IPS-15b (cell line): ENCODE results near the gene PLA2G4E.

Source experiments
- H3K27me3 ChIP-seq: one replicate; pipeline ENCODE4 v1.6.1; 2013; ENCODE audit warnings: low read length; ENCODE audit not compliant: control insufficient read depth, insufficient read depth
- H3K36me3 ChIP-seq: one replicate; pipeline ENCODE4 v1.6.1; 2013; ENCODE audit warnings: low read length; ENCODE audit not compliant: control insufficient read depth, insufficient read depth
- H3K4me1 ChIP-seq: one replicate; pipeline ENCODE4 v1.6.1; 2013; ENCODE audit warnings: mild to moderate bottlenecking, low read length; ENCODE audit not compliant: control insufficient read depth, insufficient read depth
- H3K4me3 ChIP-seq: one replicate; pipeline ENCODE4 v1.5.1; 2013; ENCODE audit warnings: low read depth, low read length
- H3K9ac ChIP-seq: one replicate; pipeline ENCODE4 v1.6.1; 2013; ENCODE audit warnings: low read depth, mild to moderate bottlenecking, low read length
- H3K9me3 ChIP-seq: one replicate; pipeline ENCODE4 v1.6.1; 2013; ENCODE audit warnings: mild to moderate bottlenecking, low read length; ENCODE audit not compliant: control insufficient read depth, insufficient read depth

PLA2G4E gene

GRCh38 chr15:41977757-41978383, 43.0 kb downstream of the PLA2G4E start:
- no peaks in the 10 kb centered on the region for H3K27me3 ChIP-seq
- no peaks in the 10 kb centered on the region for H3K9me3 ChIP-seq
- H3K4me3 ChIP-seq = no peak overlapping the region
- H3K4me1 ChIP-seq = no peaks in the 10 kb centered on the region
- no peaks in the 10 kb centered on the region for H3K36me3 ChIP-seq
- no peak overlapping the region for H3K9ac ChIP-seq

DNA sequence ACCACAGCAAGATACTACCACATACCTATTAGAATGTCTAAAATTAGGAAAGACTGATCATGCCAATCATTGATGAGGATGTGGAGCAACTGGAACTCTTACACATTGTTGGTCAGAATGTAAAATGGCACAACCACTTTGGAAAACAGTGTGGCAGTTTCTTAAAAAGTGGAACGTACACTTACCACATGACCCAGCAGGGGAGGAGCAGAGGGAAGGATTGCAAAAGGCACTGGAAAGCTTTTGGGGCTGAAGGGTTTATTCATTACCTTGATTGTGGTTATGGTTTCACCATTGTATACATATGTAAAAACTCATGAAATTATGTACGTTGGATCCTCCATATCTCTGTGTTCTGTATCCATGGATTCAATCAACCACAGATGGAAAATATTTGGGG, 45.2 kb downstream of the PLA2G4E start:
- H3K36me3 ChIP-seq = no peaks in the 10 kb centered on the region
- H3K4me1 ChIP-seq = peaks cover 7% of the 10 kb centered on the region
- no peaks in the 10 kb centered on the region for H3K9me3 ChIP-seq
- H3K27me3 ChIP-seq = no peaks in the 10 kb centered on the region
- no peak overlapping the region for H3K4me3 ChIP-seq
- no peak overlapping the region for H3K9ac ChIP-seq

GRCh38 chr15:41974041-41974440, 46.8 kb downstream of the PLA2G4E start:
- Histone ChIP-seq H3K9me3 (no peaks in the 10 kb centered on the region), H3K4me1 (peaks cover 11% of the 10 kb centered on the region), H3K36me3 (no peaks in the 10 kb centered on the region), H3K9ac (no peak overlapping the region), H3K4me3 (no peak overlapping the region), H3K27me3 (no peaks in the 10 kb centered on the region)

GRCh38 chr15:41972253-41973242, 48.3 kb downstream of the PLA2G4E start, which contains the start of gene EHD4:
Gene EHD4, minus strand, starts transcription at chr15:41972557. Its CDS starts 63 bp downstream, at chr15:41972494.
- Histone ChIP-seq H3K36me3 (no peaks in the 10 kb centered on the region), H3K9ac (peak within 1 kb of the TSS; percentile 79), H3K4me1 (peaks cover 11% of the 10 kb centered on the region), H3K4me3 (peak within 1 kb of the TSS; percentile 98), H3K9me3 (no peaks in the 10 kb centered on the region), H3K27me3 (no peaks in the 10 kb centered on the region)

DNA sequence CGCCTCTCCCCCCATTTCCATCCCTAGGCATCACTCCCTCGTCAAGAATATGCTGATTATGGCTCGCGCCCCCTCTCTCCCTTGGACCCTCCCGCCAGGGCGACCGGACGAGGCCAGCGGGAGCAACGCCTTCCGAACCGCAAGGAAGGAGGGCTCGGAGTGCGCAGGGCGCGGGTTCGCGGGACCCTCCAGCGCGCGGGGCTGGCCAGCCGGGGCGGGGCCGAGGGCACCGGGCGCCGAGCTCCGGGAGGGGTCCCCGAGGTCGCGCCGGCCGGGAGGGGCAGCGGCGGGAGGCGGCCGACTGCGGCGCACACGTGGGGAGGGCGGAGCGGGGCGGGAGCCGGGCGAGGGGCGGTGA, 49.0 kb downstream of the PLA2G4E start:
- Histone ChIP-seq H3K27me3 (no peaks in the 10 kb centered on the region), H3K4me1 (peaks cover 11% of the 10 kb centered on the region), H3K4me3 (peak overlapping the region; percentile 98), H3K9ac (peak overlapping the region; percentile 79), H3K9me3 (no peaks in the 10 kb centered on the region), H3K36me3 (no peaks in the 10 kb centered on the region)

GRCh38 chr15:41971089-41971894, 49.5 kb downstream of the PLA2G4E start:
- H3K9me3 ChIP-seq = no peaks in the 10 kb centered on the region
- H3K4me3 ChIP-seq = peak overlapping the region; percentile 98
- peaks cover 11% of the 10 kb centered on the region for H3K4me1 ChIP-seq
- H3K27me3 ChIP-seq = no peaks in the 10 kb centered on the region
- H3K9ac ChIP-seq = peak overlapping the region; percentile 67
- H3K36me3 ChIP-seq = no peaks in the 10 kb centered on the region

DNA sequence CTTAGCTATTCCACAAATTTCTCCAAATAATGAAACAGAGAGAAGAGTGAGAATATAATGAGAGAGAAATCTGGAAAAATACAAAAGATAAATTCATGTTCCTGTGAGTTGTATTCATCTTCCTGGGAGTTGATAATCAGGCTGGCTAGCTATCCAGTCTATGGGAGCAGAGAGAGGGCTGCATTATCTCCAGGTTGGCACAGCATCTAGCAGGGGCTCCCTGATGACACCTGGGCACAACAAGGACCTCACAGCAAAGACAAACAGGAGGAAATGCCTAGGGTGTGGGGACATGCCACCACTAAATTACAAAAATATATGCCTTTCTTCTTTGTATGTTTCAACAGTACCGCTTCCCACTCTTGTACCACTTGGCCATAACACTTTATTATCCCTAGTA, 50.4 kb downstream of the PLA2G4E start:
- Histone ChIP-seq H3K36me3 (no peaks in the 10 kb centered on the region), H3K9me3 (no peaks in the 10 kb centered on the region), H3K4me3 (no peak overlapping the region), H3K9ac (no peak overlapping the region), H3K27me3 (no peaks in the 10 kb centered on the region), H3K4me1 (peaks cover 11% of the 10 kb centered on the region)

GRCh38 chr15:41969851-41970431, 50.9 kb downstream of the PLA2G4E start:
- no peaks in the 10 kb centered on the region for H3K36me3 ChIP-seq
- no peak overlapping the region for H3K4me3 ChIP-seq
- no peaks in the 10 kb centered on the region for H3K27me3 ChIP-seq
- no peaks in the 10 kb centered on the region for H3K9me3 ChIP-seq
- H3K4me1 ChIP-seq = peaks cover 11% of the 10 kb centered on the region
- H3K9ac ChIP-seq = no peak overlapping the region

DNA sequence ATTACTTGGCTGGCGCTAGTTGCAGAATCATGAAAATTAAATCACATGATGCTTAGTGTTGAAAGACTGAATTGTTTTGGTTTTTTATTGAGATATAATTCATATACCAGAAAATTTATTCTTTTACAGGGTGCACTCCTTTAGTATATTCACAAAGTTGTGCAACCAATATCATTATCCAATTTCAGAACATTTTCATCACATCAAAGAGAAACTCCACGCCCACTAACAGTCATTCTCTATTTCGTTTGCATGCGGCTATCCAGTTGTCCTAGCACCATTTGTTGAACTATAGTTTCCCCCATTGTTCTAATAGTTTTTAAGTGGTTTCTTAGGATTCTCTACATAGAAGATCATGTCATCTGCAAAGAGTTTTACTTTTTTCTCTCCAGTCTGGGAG, 52.1 kb downstream of the PLA2G4E start:
- Histone ChIP-seq H3K4me3 (no peak overlapping the region), H3K27me3 (no peaks in the 10 kb centered on the region), H3K9me3 (no peaks in the 10 kb centered on the region), H3K36me3 (no peaks in the 10 kb centered on the region), H3K4me1 (peaks cover 11% of the 10 kb centered on the region), H3K9ac (no peak overlapping the region)

- no peaks in the 10 kb centered on the region for H3K36me3 ChIP-seq
- H3K9ac ChIP-seq = no peak overlapping the region
- peaks cover 11% of the 10 kb centered on the region for H3K4me1 ChIP-seq
- no peak overlapping the region for H3K4me3 ChIP-seq
- H3K9me3 ChIP-seq = no peaks in the 10 kb centered on the region
- no peaks in the 10 kb centered on the region for H3K27me3 ChIP-seq
Observed at GRCh38 chr15:41967506-41968206, 53.2 kb downstream of the PLA2G4E start.
